HG02763 (cell line): ENCODE data around the gene SPATA32.
"Not testable (repeated sequence)": the region's sequence is repeated elsewhere in the genome, so short reads cannot be mapped to it uniquely, and the experiment has no call there.

Experiments
- ATAC-seq: cut with Tn5 transposase; IDR thresholded peaks from one replicate; pipeline ENCODE4 v1.9.1; 2021; ENCODE audit warnings: mild to moderate bottlenecking, moderate library complexity; ENCODE audit not compliant: unreplicated experiment

The SPATA32 gene

GRCh38 chr17:45273551-45273957 is 11.7 kb upstream of the SPATA32 start:
- no peak for ATAC-seq

DNA sequence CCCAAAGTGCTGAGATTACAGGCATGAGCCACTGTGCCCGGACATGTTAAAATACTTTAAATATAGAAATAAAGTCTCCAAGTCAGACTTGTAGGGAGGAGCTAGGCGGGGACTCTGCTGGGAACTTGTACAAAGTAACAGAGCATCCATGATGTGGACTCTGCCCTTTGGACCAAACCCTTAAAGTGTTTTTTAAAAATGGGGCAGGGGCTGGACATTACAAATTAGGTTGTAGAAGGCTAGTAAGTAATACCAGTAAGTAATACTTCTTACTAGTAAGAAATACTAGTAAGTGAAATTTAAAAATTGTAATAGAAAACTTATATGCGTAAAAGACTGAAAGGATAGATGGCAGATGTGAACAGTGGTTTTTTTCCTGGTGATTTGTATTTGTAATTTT is 9.7 kb upstream of the SPATA32 start:
- ATAC-seq: no peak

DNA sequence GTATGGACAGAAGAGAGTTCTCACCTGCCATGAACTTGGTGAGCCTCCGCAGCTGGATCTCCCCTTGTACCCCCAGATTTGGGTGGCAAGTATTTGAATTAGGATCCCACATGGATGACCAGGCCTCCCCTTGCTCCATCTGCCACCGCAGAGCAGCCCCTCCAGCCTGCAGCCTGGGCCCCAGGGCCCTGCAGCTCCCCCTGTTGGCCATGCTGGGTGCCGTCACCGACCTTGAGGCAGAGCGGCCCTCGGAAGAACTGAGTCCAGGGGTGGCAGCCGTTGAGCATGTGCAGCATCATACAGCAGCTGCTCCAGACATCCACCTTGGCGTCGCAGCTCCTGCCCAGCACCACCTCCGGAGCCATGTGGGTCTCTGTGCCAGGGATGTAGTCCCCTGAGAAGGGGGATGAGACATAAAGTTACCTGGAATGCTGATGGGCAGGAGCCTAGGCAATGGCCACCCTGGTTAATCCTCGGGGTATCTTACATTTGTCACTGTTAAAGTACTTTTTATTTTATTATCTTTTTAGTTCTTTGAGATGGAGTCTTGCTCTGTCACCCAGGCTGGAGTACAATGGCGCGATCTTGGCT is 9.0 kb upstream of the SPATA32 start:
- no peak for ATAC-seq

DNA sequence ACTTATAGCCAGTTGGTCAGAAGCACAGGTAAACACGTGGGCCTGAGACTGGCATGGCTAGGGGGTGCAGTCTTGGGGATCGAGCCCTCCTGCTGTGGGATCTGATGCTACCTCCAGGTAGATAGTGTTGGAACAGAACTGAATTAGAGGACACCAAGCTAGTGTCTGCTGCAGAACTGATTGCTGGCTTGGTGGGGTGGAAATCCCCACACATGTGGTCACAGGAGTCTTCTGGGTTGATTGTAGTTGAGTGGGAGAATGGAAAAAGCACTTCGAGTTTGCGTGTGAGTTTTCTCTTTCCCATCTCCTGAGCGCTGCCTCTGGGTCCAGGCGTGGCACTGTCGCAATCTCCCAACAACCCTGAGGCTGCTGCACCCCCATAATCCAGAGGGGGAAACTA is 8.0 kb upstream of the SPATA32 start:
- no peak for ATAC-seq

- ATAC-seq: no peak
Measured at GRCh38 chr17:45267436-45268055, 5.7 kb upstream of the SPATA32 start.

DNA sequence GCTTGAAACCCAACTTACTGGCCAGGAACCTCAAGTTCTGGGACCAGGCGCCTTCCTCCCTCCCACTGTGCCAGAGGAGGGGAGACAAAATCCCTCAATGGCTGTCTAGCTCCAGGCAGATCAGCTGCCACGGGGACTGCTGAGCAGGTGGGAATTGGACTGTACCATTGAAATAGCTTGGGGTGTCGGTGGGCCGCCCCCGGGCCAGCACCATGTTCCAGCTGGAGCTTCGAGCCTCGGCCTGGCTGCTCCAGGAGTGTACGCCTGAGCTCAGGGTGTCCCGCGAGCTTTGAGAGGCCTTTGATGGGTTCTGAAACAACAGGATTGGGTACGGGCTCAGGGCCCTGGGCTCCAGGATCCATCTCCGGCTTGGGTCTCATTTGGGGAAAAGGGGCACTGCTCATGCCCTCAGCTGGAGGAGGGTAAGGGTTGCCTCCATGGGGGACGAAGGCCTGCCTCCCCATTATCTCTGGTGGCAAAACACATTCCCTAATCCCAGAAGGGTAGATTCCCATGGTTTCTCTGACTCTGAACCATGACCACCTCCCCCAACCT is 4.6 kb upstream of the SPATA32 start:
- ATAC-seq: no peak

GRCh38 chr17:45265821-45266220 is 3.9 kb upstream of the SPATA32 start:
- no peak for ATAC-seq

GRCh38 chr17:45264988-45265387 is 3.1 kb upstream of the SPATA32 start:
- ATAC-seq: no peak

- no peak for ATAC-seq
Measured at GRCh38 chr17:45264430-45264829, 2.5 kb upstream of the SPATA32 start.

DNA sequence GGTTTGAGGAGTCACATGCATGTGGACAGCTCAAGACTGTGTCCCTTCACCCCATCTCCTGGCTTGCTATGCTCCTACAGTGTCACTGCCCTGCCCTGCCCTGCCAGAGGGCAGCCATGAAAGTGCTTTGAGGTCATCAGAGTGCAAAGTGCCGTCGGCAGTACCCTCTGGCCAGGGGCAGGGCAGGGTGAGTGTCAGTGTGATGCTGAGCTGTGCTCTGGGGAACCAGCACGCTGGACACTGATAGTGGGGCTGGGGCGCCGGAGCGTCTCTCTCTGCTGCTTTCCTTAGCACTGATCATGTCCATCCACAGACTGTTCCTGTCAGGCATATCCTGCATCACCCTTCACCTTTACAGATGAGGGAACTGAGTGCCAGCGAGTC is 1.6 kb upstream of the SPATA32 start:
- ATAC-seq: no peak

DNA sequence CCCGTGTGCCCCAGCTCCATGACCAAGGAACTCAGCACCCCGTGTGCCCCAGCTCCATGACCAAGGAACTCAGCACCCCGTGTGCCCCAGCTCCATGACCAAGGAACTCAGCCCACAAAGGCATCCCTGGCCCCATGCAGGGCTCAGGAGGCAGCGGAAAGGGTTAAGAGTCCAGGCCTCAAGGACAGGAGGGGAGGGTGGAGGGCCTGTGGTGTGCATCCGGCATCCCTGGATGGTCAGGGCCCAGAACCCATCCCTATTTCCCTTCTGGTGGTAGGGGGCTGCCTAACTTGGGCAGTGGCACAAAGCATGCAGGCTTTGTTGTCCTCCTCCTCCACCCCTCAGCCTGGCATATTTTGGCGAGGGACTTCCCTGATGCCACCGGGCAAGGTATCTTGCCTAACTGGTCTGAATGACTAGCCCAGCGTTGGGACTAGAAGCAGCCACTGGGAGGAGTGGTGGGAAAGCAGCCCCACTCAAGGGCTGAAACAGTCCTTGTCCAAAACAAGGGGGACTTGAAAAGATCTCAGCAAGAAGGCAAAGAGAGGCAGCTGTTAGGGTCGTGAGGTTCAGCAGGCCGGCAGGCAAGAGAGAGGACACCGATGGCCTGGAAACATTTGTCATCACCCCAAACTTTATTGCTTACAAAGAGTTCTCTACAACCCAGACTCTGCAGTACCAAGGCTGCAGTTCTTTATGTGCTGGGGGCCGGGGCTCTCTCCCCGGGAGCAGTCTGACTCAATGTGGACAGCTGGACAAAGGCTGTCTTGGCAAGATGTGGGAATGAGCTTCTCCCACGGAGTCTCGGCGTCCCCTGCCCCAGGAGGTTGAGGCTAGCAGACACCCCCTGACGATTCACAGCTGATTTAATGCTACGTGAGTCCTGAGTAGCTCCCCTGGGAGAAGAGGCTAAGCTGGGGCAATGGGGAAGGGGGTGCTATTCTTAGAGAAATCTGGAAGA is 902 bp upstream of the SPATA32 start:
- ATAC-seq: no peak

GRCh38 chr17:45260204-45260783 is 1.6 kb downstream of the SPATA32 start:
- ATAC-seq: no peak

GRCh38 chr17:45258981-45259380 is 2.9 kb downstream of the SPATA32 start:
- no peak for ATAC-seq

GRCh38 chr17:45257115-45257514 is 4.8 kb downstream of the SPATA32 start:
- no peak for ATAC-seq

DNA sequence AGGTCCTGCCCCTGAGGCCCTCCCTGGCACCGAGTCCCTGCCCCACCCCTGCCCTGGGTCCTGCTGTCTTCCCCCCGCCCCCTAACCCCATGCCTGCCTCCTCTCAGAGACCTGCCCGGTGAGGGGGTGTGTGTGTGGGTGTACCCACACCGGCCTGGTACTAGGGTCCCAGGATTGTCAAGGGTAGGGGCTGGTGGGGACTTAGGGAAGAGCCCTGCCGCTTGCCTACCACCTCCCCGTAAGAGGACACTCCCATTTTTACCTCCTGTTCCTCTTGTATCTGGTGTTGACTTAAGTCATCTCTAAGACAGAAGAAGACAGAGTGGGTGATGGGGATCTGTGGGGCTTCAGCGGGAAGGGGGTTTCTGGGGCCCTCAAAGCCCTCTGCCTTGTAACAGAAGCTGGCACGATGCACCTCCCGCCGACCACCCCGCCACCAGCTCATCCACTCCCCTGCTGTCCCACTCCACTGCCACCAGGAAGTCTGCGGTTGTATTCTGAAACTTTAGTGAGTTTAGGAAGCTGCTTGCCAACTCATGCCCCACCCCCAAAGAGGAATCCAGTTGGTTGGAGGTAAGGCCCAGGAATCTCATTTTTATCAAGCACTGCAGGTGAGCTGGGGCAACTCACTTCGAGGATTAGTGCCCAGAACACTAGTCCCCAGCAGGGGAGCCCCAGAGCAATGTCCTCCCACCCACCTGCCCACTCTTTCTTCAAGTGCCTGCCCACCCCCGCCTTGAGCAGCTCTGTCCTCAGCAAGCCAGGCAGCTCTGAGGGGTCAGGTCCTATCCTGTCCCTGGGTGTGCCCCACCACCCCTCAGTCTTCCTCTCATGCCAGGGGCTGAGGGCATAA is 5.6 kb downstream of the SPATA32 start:
- no peak for ATAC-seq

- ATAC-seq: no peak
Measured at GRCh38 chr17:45255358-45255757, 6.5 kb downstream of the SPATA32 start.

GRCh38 chr17:45253879-45254278 is 8.0 kb downstream of the SPATA32 start:
- ATAC-seq: no peak

GRCh38 chr17:45253237-45253636 is 8.7 kb downstream of the SPATA32 start:
- not testable (repeated sequence) for ATAC-seq

DNA sequence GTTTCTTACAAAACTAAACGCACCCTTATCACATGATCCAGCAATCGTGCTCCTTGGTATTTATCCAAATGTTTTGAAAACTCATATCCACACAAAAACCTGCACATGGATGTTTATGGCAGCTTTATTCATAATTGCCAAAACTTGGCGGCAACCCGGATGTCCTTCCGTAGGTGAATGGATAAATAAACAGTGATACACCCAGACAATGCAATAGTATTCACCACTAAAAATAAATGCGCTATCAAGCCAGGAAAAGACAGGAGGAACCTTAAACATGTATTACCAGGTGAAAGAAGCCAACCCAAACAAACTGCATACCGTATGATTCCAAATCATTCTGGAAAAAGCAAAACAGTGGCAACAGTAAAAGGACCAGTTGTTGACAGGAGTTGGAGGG is 10.0 kb downstream of the SPATA32 start:
- ATAC-seq: no peak
